Measurements from ENCODE around the gene TET3.

TET3 gene

GRCh38 chr2:73970141-73970803 lies 14.4 kb upstream of the TET3 start:
- H3K4me3 ChIP-seq (ENCODE audit: low read length) = no peak overlapping the region
- H3K36me3 ChIP-seq (ENCODE audit: control insufficient read depth, insufficient read depth, low read length) = no peaks in the 10 kb centered on the region
- H3K27me3 ChIP-seq (ENCODE audit: control insufficient read depth, insufficient read depth, low read length) = no peaks in the 10 kb centered on the region
- H3K4me1 ChIP-seq (ENCODE audit: control insufficient read depth, insufficient read depth, low read length) = peaks cover 32% of the 10 kb centered on the region
- no peaks in the 10 kb centered on the region for H3K9me3 ChIP-seq (ENCODE audit: control insufficient read depth, low read length)
- peak overlapping the region; percentile 13 for H3K9ac ChIP-seq (ENCODE audit: low read length)

- Histone ChIP-seq H3K9ac (ENCODE audit: low read length) (peak overlapping the region; percentile 13), H3K9me3 (ENCODE audit: control insufficient read depth, low read length) (no peaks in the 10 kb centered on the region), H3K27me3 (ENCODE audit: control insufficient read depth, insufficient read depth, low read length) (no peaks in the 10 kb centered on the region), H3K36me3 (ENCODE audit: control insufficient read depth, insufficient read depth, low read length) (no peaks in the 10 kb centered on the region), H3K4me1 (ENCODE audit: control insufficient read depth, insufficient read depth, low read length) (peaks cover 32% of the 10 kb centered on the region), H3K4me3 (ENCODE audit: low read length) (no peak overlapping the region)
Observed at GRCh38 chr2:73970850-73971471, 13.7 kb upstream of the TET3 start.

- no peaks in the 10 kb centered on the region for H3K27me3 ChIP-seq (ENCODE audit: control insufficient read depth, insufficient read depth, low read length)
- no peaks in the 10 kb centered on the region for H3K36me3 ChIP-seq (ENCODE audit: control insufficient read depth, insufficient read depth, low read length)
- H3K9ac ChIP-seq (ENCODE audit: low read length) = no peak overlapping the region
- H3K4me1 ChIP-seq (ENCODE audit: control insufficient read depth, insufficient read depth, low read length) = peaks cover 32% of the 10 kb centered on the region
- H3K9me3 ChIP-seq (ENCODE audit: control insufficient read depth, low read length) = no peaks in the 10 kb centered on the region
- H3K4me3 ChIP-seq (ENCODE audit: low read length) = no peak overlapping the region
Observed at GRCh38 chr2:73971722-73972121, 13.0 kb upstream of the TET3 start.

GRCh38 chr2:73972846-73973245 lies 11.9 kb upstream of the TET3 start:
- Histone ChIP-seq H3K36me3 (ENCODE audit: control insufficient read depth, insufficient read depth, low read length) (no peaks in the 10 kb centered on the region), H3K9me3 (ENCODE audit: control insufficient read depth, low read length) (no peaks in the 10 kb centered on the region), H3K4me3 (ENCODE audit: low read length) (no peak overlapping the region), H3K9ac (ENCODE audit: low read length) (no peak overlapping the region), H3K4me1 (ENCODE audit: control insufficient read depth, insufficient read depth, low read length) (peaks cover 32% of the 10 kb centered on the region), H3K27me3 (ENCODE audit: control insufficient read depth, insufficient read depth, low read length) (no peaks in the 10 kb centered on the region)

- Histone ChIP-seq H3K9me3 (ENCODE audit: control insufficient read depth, low read length) (no peaks in the 10 kb centered on the region), H3K9ac (ENCODE audit: low read length) (no peak overlapping the region), H3K4me3 (ENCODE audit: low read length) (no peak overlapping the region), H3K27me3 (ENCODE audit: control insufficient read depth, insufficient read depth, low read length) (no peaks in the 10 kb centered on the region), H3K36me3 (ENCODE audit: control insufficient read depth, insufficient read depth, low read length) (no peaks in the 10 kb centered on the region), H3K4me1 (ENCODE audit: control insufficient read depth, insufficient read depth, low read length) (peaks cover 38% of the 10 kb centered on the region)
Observed at GRCh38 chr2:73975731-73976130, 9.0 kb upstream of the TET3 start.

- peaks cover 38% of the 10 kb centered on the region for H3K4me1 ChIP-seq (ENCODE audit: control insufficient read depth, insufficient read depth, low read length)
- H3K4me3 ChIP-seq (ENCODE audit: low read length) = no peak overlapping the region
- H3K9me3 ChIP-seq (ENCODE audit: control insufficient read depth, low read length) = no peaks in the 10 kb centered on the region
- no peak overlapping the region for H3K9ac ChIP-seq (ENCODE audit: low read length)
- H3K27me3 ChIP-seq (ENCODE audit: control insufficient read depth, insufficient read depth, low read length) = no peaks in the 10 kb centered on the region
- H3K36me3 ChIP-seq (ENCODE audit: control insufficient read depth, insufficient read depth, low read length) = no peaks in the 10 kb centered on the region
Observed at GRCh38 chr2:73976803-73977202, 7.9 kb upstream of the TET3 start.

- no peak overlapping the region for H3K4me3 ChIP-seq (ENCODE audit: low read length)
- peaks cover 38% of the 10 kb centered on the region for H3K4me1 ChIP-seq (ENCODE audit: control insufficient read depth, insufficient read depth, low read length)
- H3K9me3 ChIP-seq (ENCODE audit: control insufficient read depth, low read length) = no peaks in the 10 kb centered on the region
- H3K9ac ChIP-seq (ENCODE audit: low read length) = no peak overlapping the region
- no peaks in the 10 kb centered on the region for H3K27me3 ChIP-seq (ENCODE audit: control insufficient read depth, insufficient read depth, low read length)
- no peaks in the 10 kb centered on the region for H3K36me3 ChIP-seq (ENCODE audit: control insufficient read depth, insufficient read depth, low read length)
Observed at GRCh38 chr2:73977466-73977865, 7.2 kb upstream of the TET3 start.

GRCh38 chr2:73979021-73979420 lies 5.7 kb upstream of the TET3 start:
- no peaks in the 10 kb centered on the region for H3K36me3 ChIP-seq (ENCODE audit: control insufficient read depth, insufficient read depth, low read length)
- H3K4me3 ChIP-seq (ENCODE audit: low read length) = no peak overlapping the region
- no peak overlapping the region for H3K9ac ChIP-seq (ENCODE audit: low read length)
- no peaks in the 10 kb centered on the region for H3K27me3 ChIP-seq (ENCODE audit: control insufficient read depth, insufficient read depth, low read length)
- H3K4me1 ChIP-seq (ENCODE audit: control insufficient read depth, insufficient read depth, low read length) = peaks cover 37% of the 10 kb centered on the region
- no peaks in the 10 kb centered on the region for H3K9me3 ChIP-seq (ENCODE audit: control insufficient read depth, low read length)

- Histone ChIP-seq H3K4me1 (ENCODE audit: control insufficient read depth, insufficient read depth, low read length) (peaks cover 37% of the 10 kb centered on the region), H3K27me3 (ENCODE audit: control insufficient read depth, insufficient read depth, low read length) (no peaks in the 10 kb centered on the region), H3K9me3 (ENCODE audit: control insufficient read depth, low read length) (no peaks in the 10 kb centered on the region), H3K36me3 (ENCODE audit: control insufficient read depth, insufficient read depth, low read length) (no peaks in the 10 kb centered on the region), H3K4me3 (ENCODE audit: low read length) (no peak overlapping the region), H3K9ac (ENCODE audit: low read length) (no peak overlapping the region)
Observed at GRCh38 chr2:73979686-73980085, 5.0 kb upstream of the TET3 start.

GRCh38 chr2:73980566-73980965 lies 4.1 kb upstream of the TET3 start:
- Histone ChIP-seq H3K36me3 (ENCODE audit: control insufficient read depth, insufficient read depth, low read length) (no peaks in the 10 kb centered on the region), H3K9ac (ENCODE audit: low read length) (peak overlapping the region; percentile 64), H3K4me3 (ENCODE audit: low read length) (peak overlapping the region; percentile 67), H3K4me1 (ENCODE audit: control insufficient read depth, insufficient read depth, low read length) (peaks cover 37% of the 10 kb centered on the region), H3K9me3 (ENCODE audit: control insufficient read depth, low read length) (no peaks in the 10 kb centered on the region), H3K27me3 (ENCODE audit: control insufficient read depth, insufficient read depth, low read length) (no peaks in the 10 kb centered on the region)

- Histone ChIP-seq H3K9ac (ENCODE audit: low read length) (peak overlapping the region; percentile 64), H3K4me1 (ENCODE audit: control insufficient read depth, insufficient read depth, low read length) (peaks cover 44% of the 10 kb centered on the region), H3K4me3 (ENCODE audit: low read length) (peak overlapping the region; percentile 67), H3K36me3 (ENCODE audit: control insufficient read depth, insufficient read depth, low read length) (no peaks in the 10 kb centered on the region), H3K27me3 (ENCODE audit: control insufficient read depth, insufficient read depth, low read length) (no peaks in the 10 kb centered on the region), H3K9me3 (ENCODE audit: control insufficient read depth, low read length) (no peaks in the 10 kb centered on the region)
Observed at GRCh38 chr2:73981081-73982001, 3.4 kb upstream of the TET3 start.

- no peaks in the 10 kb centered on the region for H3K36me3 ChIP-seq (ENCODE audit: control insufficient read depth, insufficient read depth, low read length)
- no peaks in the 10 kb centered on the region for H3K27me3 ChIP-seq (ENCODE audit: control insufficient read depth, insufficient read depth, low read length)
- no peaks in the 10 kb centered on the region for H3K9me3 ChIP-seq (ENCODE audit: control insufficient read depth, low read length)
- H3K4me3 ChIP-seq (ENCODE audit: low read length) = no peak overlapping the region
- H3K9ac ChIP-seq (ENCODE audit: low read length) = no peak overlapping the region
- H3K4me1 ChIP-seq (ENCODE audit: control insufficient read depth, insufficient read depth, low read length) = peaks cover 52% of the 10 kb centered on the region
Observed at GRCh38 chr2:73982140-73982617, 2.5 kb upstream of the TET3 start.
